KMS-11 (cell line): Measurements from ENCODE around the gene AFF4.
"Not testable (repeated sequence)": the region's sequence is repeated elsewhere in the genome, so short reads cannot be mapped to it uniquely, and the experiment has no call there.

Experiments used
- H2AFZ ChIP-seq: fragments of 200-600 bp; sonication (generic); 2 replicates; pipeline ENCODE4 v1.6.1; 2016; ENCODE audit warnings: antibody characterized with exemption, mixed run types, low read depth
- H3K27ac ChIP-seq: fragments of 200-600 bp; sonication (generic); 2 replicates; pipeline ENCODE4 v1.6.1; 2016; ENCODE audit warnings: mild to moderate bottlenecking, mixed run types
- H3K27me3 ChIP-seq: fragments of 200-600 bp; sonication (generic); 2 replicates; pipeline ENCODE4 v1.6.1; 2017; ENCODE audit warnings: mild to moderate bottlenecking, low read depth, mixed run types, moderate library complexity; ENCODE audit not compliant: insufficient read depth
- H3K36me3 ChIP-seq: fragments of 200-600 bp; sonication (generic); 2 replicates; pipeline ENCODE4 v1.6.1; 2017; ENCODE audit warnings: mild to moderate bottlenecking, mixed run types; ENCODE audit not compliant: insufficient read depth
- H3K4me1 ChIP-seq: fragments of 200-600 bp; sonication (generic); 2 replicates; pipeline ENCODE4 v1.6.1; 2016; ENCODE audit warnings: mild to moderate bottlenecking, low read depth, mixed run types; ENCODE audit not compliant: poor library complexity, severe bottlenecking
- H3K4me2 ChIP-seq: fragments of 200-600 bp; sonication (generic); 2 replicates; pipeline ENCODE4 v1.7.0; 2016; ENCODE audit warnings: mild to moderate bottlenecking, mixed run types
- H3K4me3 ChIP-seq: fragments of 200-600 bp; sonication (generic); IDR thresholded peaks from 2 replicates; pipeline ENCODE4 v1.6.1; 2017; ENCODE audit warnings: low read depth, low read length, mixed read lengths; ENCODE audit not compliant: insufficient read depth
- H3K79me2 ChIP-seq: fragments of 200-600 bp; sonication (generic); 2 replicates; pipeline ENCODE4 v1.6.1; 2016; ENCODE audit warnings: low read depth, mixed run types; ENCODE audit not compliant: insufficient read depth
- H3K9ac ChIP-seq: fragments of 200-600 bp; sonication (generic); 2 replicates; pipeline ENCODE4 v1.6.1; 2016; ENCODE audit warnings: mild to moderate bottlenecking, mixed run types
- H4K20me1 ChIP-seq: fragments of 200-600 bp; sonication (generic); 2 replicates; pipeline ENCODE4 v1.6.1; 2016; ENCODE audit warnings: mild to moderate bottlenecking, mixed run types; ENCODE audit not compliant: insufficient read depth
- CTCF ChIP-seq: fragments of 200-600 bp; sonication (generic); conservative IDR thresholded peaks from 2 replicates; pipeline ENCODE4 v1.6.1; 2017; ENCODE audit warnings: low read depth, mild to moderate bottlenecking, antibody characterized with exemption, low read length, moderate library complexity, mixed read lengths

Gene AFF4

GRCh38 chr5:132979367-132979940 lies 16.0 kb upstream of the AFF4 start:
- Histone ChIP-seq H3K79me2 (no peaks in the 10 kb centered on the region), H3K4me1 (no peaks in the 10 kb centered on the region), H3K27ac (no peak overlapping the region), H2AFZ (no peak overlapping the region), H3K4me3 (no peak overlapping the region), H3K4me2 (no peak overlapping the region), H4K20me1 (no peaks in the 10 kb centered on the region), H3K36me3 (no peaks in the 10 kb centered on the region), H3K9ac (no peak overlapping the region), H3K27me3 (no peaks in the 10 kb centered on the region)
- no peak for TF ChIP-seq CTCF

DNA sequence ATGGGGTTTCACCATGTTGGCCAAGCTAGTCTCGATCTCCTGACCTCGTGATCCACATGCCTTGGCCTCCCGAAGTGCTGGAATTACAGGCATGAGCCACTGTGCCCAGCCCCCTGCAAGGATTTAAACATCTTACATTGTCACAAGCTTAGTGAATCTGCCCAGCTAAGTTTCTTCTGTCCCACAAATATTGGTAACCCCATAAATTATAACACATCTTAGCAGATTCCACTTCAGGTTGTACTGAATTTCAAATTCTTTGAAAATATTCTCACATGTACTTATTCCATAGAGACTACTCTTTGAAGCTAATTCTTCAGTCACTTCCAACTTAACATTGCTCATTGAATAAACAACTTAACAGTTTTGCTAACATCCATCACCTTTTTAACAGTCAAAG lies 13.4 kb upstream of the AFF4 start:
- Histone ChIP-seq H3K4me1 (no peaks in the 10 kb centered on the region), H3K9ac (no peak overlapping the region), H2AFZ (no peak overlapping the region), H3K36me3 (no peaks in the 10 kb centered on the region), H3K27ac (no peak overlapping the region), H4K20me1 (no peaks in the 10 kb centered on the region), H3K4me2 (no peak overlapping the region), H3K4me3 (no peak overlapping the region), H3K27me3 (no peaks in the 10 kb centered on the region), H3K79me2 (no peaks in the 10 kb centered on the region)
- TF ChIP-seq CTCF: no peak

GRCh38 chr5:132972436-132972828 lies 9.0 kb upstream of the AFF4 start:
- H3K36me3 ChIP-seq, H3K4me3 ChIP-seq, H3K9ac ChIP-seq, H3K79me2 ChIP-seq, H3K4me2 ChIP-seq, H3K4me1 ChIP-seq, H4K20me1 ChIP-seq, H3K27me3 ChIP-seq, H2AFZ ChIP-seq, H3K27ac ChIP-seq: not testable (repeated sequence)

DNA sequence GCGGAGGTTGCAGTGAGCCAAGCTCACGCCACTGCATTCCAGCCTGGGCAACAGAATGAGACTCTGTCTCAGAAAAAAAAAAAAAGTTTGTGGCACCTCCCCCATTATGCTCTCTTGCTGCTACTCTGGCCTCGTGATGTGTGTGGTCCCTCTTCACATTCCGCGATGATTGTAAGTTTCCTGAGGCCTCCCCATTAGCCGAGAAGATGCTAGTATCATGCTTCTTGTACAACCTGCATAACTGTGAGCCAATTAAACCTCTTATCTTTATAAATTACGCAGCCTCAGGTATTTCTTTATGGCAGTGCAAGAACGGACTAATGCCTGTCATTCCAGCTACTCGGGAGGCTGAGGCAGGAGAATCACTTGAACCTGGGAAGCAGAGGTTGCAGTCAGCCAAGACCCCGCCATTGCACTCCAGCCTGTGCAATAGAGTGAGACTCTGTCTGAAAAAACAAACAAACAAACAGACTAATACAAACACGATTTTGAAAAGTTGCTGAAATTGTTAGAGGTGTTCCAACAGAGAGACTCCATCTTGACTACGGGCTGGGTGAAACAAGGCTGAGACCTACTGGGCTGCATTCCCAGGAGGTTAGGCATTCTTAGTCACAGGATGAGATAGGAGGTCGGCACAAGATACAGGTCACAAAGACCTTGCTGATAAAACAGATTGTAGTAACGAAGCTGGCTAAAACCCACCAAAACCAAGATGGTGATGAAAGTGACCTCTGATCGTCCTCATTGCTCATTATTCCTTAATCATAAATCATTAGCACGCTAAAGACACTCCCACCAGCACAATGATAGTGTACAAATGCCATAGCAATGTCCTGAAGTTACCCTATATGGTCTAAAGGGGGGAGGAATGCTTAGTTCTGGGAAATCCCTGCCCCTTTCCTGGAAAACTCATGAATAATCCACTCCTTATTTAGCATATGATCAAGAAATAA lies 8.3 kb upstream of the AFF4 start:
- H3K36me3 ChIP-seq: no peaks in the 10 kb centered on the region
- H3K4me3 ChIP-seq: no peak overlapping the region
- H3K9ac ChIP-seq: no peak overlapping the region
- H3K4me1 ChIP-seq: no peaks in the 10 kb centered on the region
- no peaks in the 10 kb centered on the region for H3K79me2 ChIP-seq
- no peaks in the 10 kb centered on the region for H4K20me1 ChIP-seq
- no peak for TF ChIP-seq CTCF
- H3K4me2 ChIP-seq: no peak overlapping the region
- H2AFZ ChIP-seq: no peak overlapping the region
- no peak overlapping the region for H3K27ac ChIP-seq
- no peaks in the 10 kb centered on the region for H3K27me3 ChIP-seq

- TF ChIP-seq CTCF: no peak
- Histone ChIP-seq H3K36me3 (no peaks in the 10 kb centered on the region), H3K27ac (no peak overlapping the region), H2AFZ (no peak overlapping the region), H3K79me2 (peaks cover 29% of the 10 kb centered on the region), H3K4me3 (no peak overlapping the region), H3K9ac (no peak overlapping the region), H4K20me1 (no peaks in the 10 kb centered on the region), H3K27me3 (no peaks in the 10 kb centered on the region), H3K4me2 (no peak overlapping the region), H3K4me1 (peaks cover 22% of the 10 kb centered on the region)
Observed at GRCh38 chr5:132965120-132965519, 1.7 kb upstream of the AFF4 start.
